VCaP (cell line): Measurements from ENCODE around the gene PELI2.

Experiments used
- H3K27ac ChIP-seq: fragments of 450-650 bp; 2 replicates; pipeline ENCODE4 v1.5.1; 2017
- TF ChIP-seq, protein P1 (sequence below): fragments of 450-650 bp; conservative IDR thresholded peaks from 2 replicates; pipeline ENCODE4 v1.5.1; 2017; ENCODE audit warnings: mild to moderate bottlenecking, moderate library complexity

PELI2 gene

DNA sequence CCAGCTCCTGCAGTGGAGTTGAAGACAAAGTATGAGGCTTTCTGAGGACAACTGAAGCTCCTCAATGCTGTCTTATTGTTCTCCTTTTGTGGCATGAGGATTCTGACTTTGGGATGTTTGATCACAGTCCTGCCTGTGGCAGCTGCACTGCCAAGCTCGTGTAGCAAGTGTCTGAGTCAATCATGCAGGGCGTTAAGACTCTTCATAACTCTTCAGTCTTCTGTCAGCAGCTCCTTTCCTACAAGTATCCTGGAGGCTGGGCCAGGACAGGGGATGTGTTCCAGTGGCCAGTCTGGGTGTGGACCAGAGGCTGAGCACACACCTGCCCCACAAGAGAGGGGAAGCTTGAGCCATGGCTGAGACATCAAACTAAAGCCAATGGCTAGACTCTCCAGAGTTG is 94.3 kb downstream of the PELI2 start:
- TF ChIP-seq, protein P1, sequence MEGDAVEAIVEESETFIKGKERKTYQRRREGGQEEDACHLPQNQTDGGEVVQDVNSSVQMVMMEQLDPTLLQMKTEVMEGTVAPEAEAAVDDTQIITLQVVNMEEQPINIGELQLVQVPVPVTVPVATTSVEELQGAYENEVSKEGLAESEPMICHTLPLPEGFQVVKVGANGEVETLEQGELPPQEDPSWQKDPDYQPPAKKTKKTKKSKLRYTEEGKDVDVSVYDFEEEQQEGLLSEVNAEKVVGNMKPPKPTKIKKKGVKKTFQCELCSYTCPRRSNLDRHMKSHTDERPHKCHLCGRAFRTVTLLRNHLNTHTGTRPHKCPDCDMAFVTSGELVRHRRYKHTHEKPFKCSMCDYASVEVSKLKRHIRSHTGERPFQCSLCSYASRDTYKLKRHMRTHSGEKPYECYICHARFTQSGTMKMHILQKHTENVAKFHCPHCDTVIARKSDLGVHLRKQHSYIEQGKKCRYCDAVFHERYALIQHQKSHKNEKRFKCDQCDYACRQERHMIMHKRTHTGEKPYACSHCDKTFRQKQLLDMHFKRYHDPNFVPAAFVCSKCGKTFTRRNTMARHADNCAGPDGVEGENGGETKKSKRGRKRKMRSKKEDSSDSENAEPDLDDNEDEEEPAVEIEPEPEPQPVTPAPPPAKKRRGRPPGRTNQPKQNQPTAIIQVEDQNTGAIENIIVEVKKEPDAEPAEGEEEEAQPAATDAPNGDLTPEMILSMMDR: no peak
- H3K27ac ChIP-seq: no peak overlapping the region

DNA sequence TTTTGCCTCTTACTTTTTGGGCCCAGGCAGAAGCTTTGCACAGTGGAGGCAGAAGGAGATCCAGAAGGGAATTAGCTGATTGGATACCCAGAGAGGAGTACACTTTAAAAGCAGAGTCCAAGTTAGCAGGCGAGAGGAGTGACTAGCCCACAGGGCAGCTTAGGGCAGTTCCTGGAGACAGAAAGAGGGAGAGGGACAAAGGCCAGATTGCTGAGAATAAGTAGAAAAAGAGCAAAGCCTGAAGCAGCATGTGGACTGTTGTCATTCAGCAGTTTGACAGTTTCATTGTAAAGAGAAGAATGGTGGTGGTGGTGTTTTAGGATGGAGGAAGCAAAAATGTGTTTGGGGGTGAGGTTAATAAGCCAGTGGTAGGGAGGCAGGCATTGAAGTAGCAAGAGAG is 95.1 kb downstream of the PELI2 start:
- no peak overlapping the region for H3K27ac ChIP-seq
- TF ChIP-seq, protein P1: no peak

DNA sequence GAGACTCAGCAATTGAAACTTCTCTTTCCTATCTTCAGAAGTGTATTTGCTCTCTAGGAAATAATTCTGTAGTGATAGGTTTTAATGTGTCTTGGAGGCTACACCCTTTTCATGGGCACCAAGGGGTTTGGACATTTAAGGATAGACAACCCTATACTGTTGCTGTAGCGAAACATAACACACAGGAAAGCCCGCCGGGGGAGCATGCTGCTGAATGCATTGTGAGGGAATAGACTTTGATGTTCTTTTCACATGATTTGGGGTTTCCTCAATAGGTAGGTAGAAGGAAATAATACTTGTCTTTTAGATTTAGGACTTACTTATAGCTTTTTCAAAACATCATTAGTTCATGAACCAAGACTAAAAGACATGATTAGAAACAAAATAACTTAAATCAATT is 97.0 kb downstream of the PELI2 start:
- no peak overlapping the region for H3K27ac ChIP-seq
- TF ChIP-seq, protein P1: no peak

DNA sequence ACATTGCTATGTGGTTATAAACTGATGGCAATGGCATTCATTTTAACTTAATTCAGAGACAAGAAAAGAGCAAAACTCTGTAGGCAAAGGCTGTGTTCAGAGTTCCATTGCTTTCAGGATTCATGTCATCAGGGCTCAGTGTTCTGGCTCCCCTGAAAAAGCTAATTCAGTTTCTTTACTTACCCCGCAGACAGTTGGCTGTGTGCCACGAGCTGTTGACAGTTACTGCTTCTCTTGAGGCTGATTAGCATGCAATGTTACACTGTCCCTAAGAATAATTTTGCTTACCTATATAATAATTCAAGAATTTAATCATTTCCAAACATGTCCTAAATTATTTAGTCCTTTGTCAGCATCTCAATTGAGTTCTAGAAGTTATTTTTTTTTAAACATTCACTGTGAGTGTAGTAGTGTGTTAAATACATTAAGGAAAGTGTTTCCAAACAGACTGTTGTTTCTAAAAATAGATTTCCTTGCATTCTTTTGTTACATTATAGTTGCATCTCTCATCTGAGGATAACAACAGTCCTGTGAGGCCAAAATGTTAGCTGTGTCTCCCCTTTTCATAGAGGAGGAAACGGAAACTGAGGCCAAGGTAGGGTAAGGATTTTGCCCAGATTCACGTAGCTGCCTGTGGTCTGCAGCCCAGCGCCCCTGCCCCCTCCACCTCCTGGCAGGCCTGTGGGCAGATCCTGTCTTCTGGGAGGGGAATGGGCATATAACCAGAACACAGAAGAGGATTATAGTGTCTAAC is 98.6 kb downstream of the PELI2 start:
- H3K27ac ChIP-seq: peak overlapping the region; percentile 8; the same call in 1 of the 2 replicates
- TF ChIP-seq, protein P1: no peak

DNA sequence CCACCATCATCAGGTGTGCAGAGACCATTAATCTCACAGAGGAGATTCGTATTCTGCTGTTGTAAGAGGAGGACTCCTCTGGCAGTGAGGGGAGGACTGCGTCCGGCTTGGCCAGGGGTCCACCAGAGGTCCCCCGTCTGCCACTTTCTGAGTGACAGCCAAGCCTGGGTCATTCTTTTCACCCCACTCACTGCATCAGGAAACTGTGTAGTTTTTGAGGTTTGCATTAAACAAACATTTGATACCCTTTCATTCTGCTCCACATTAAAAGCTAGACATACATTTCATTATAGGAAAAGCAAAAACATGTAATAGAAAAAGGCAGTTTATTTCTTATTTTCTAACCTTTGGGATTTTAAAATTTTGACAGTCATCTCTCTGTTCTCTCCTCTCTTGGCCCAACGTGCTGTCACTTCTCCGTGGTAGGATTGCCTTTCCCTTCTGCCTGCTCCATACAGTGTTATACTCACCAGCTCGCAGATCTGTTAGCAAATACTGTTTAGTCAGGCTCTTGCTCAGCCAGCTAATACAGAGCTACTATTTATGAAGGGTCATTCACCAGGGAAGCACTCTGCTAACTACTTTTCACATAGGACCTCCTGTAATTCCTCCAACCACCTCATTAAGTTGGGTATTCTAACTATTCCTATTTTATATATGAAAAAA is 99.3 kb downstream of the PELI2 start:
- TF ChIP-seq, protein P1: no peak
- H3K27ac ChIP-seq: peak overlapping the region; percentile 8; the same call in 1 of the 2 replicates

DNA sequence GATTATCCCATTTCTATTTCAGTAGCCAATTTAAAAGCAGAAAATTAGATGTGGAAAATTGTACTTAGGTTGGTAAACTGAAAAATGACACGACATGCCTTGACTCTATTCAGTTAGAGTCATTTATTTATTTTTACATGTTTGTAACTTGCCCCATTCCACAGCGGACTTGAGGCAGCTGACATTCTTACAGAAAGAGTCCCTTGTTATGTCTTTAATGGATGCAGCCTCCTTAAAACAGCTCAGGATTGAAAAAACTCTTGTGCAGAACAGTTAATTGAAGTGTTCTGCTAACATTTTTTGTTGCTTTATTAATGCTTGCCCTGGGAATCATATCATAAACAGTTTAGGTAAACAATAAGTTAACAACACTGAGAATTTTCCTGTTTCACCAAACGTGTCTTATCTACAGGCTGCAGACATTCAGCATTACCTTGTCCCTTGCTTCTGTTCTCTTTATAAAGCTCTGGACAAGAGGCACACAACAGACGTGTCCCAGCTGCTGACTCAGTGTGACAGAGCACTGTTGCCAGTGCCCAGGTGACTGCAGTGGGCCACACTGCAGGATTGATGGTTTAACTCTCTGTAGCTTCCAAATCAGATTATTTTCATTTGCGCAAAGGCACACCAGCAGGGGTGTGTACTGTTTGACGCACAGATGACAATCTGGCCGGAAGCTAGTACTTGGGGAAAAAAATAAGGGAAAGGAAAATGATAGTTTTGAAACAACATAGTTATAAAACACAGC is 101.6 kb downstream of the PELI2 start:
- peak overlapping the region; percentile 78 for H3K27ac ChIP-seq
- TF ChIP-seq, protein P1: no peak
